Stimulated activated CD4-positive, alpha-beta T cell treated with anti-CD3 and anti-CD28 coated beads, Interleukin-1b, Interleukin-23, amount 100 ng/mL, for 1 hour (primary cell): Measurements from ENCODE around the gene BRMS1L.

Experiments
- DNase-seq, 2 donors: peaks; one replicate each; pipeline ENCODE4 v3.0.0-alpha.2; 2020; ENCODE audit warnings: low read depth in 2 of 2

Gene BRMS1L

GRCh38 chr14:35865611-35866324 lies 39.6 kb downstream of the BRMS1L start:
- no peak for DNase-seq

GRCh38 chr14:35866595-35867279 lies 40.6 kb downstream of the BRMS1L start:
- DNase-seq, result no peak

DNA sequence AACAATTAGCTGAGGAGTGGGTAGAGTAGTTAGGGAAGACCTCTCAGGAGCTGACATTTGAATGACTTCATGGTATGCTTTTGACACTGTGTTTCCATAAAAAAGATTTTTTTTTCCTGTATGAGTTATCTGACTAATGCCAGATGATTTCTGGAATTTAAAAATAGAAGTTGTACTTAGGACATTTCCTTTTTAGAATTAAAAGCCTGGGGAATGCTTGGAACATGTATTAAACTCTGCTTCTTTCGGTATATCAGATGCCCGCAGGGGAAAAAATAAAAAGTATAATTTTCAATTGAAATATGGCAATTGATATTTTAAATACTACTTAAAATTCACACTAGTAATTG lies 41.1 kb downstream of the BRMS1L start:
- DNase-seq, result no peak

GRCh38 chr14:35875296-35875695 lies 49.2 kb downstream of the BRMS1L start:
- no peak for DNase-seq

- no peak for DNase-seq
Observed at GRCh38 chr14:35877276-35877675, 51.1 kb downstream of the BRMS1L start.

DNA sequence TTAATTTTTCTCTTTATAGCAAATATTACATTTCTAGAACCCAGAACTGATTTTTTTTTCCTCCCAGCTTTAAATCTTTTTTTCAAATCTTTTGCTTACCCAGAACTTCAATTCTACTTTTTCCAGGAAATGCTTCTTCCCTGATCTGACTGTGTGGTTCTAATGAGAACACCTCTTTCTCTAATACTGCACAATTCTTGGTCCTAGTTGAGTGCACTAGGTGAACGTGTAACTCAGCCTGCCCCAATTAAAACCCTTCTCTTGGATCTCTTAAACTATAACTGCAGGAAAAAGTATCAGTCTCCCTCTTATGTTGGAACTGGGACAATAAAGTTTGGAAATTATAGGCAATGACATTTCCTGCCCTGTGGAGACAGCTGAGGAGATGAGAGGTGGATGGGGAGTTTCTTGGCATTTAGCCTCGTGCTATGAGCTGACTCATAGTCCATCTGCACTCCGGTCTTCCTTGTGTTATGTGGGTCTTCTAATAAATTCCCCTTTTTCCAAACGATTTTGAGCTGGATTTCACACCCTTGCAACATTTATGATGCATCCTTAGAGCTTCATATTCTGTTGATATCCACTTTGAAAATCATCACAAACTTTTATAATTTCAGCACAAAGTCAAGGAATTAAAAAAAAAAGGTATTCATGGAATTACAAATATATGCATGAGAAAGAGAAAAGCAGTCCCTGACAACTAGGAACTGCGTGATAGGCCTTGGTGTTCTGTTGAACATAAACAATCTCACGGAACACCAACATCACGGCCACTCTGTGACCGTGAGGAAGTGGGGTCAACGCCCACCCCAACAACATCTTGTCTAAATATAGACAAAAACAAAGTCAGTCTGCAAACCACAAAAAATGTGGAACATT lies 52.4 kb downstream of the BRMS1L start:
- no peak for DNase-seq

- DNase-seq, result no peak
Observed at GRCh38 chr14:35879151-35879648, 53.1 kb downstream of the BRMS1L start.

- no peak for DNase-seq
Observed at GRCh38 chr14:35879654-35880249, 53.6 kb downstream of the BRMS1L start.

DNA sequence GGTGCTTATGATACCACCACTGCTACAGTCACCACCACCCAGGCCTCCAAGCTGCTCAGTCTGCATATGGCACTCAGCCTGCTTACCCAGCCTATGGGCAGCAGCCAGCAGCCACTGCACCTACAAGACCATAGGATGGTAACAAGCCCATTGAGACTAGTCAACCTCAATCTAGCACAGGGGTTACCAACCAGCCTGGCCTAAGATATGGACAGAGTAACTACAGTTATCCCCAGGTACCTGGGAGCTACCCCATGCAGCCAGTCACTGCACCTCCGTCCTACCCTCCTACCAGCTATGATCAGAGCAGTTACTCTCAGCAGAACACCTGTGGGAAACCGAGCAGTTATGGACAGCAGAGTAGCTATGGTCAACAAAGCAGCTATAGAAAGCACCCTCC lies 55.1 kb downstream of the BRMS1L start:
- DNase-seq, result no peak

DNA sequence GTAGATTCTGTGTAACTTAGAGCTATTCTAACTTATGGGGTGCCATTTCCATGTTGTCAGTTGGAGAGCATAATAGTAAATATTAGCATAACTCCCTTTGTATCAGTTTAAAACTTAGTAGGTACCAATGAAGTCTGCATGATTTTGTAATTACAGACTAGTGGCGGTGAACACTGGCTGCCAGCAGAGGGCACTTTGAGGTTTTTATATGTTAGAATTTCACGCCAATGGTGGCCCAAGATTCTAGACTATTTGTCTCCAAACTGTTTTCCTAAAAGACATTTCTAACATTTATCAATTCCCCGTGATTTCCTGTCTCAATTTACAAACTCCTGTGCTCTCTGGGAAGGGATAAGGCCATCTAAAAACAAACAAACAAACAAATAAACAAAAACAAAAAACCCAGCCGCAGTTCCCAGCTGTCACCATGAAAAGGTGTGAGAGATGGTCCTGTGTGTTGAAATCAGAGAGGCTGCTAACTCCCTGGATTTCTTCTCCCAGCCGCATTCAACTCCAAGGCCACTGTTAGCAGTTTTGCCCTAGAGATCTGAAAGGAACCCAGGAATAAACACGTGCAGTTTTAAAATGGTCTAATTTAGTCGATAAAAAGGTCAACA lies 57.6 kb downstream of the BRMS1L start:
- no peak for DNase-seq

DNA sequence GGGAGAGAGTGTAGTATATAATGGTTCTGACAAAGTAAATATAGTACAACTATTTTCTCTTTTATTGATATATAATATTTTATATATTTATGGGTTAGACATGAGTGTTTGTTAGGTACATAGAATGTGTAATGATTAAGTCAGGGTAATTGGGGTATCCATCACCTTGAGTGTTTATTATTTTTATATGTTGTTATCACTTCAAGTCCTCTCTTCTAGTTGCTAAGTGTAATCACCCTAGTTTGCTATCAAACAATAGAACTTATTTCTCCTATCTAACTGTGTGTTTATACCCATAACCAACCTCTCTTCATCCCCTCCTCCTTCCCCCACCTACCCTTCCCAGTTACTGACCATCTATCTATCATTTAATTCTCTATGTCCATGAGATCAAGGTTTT lies 64.2 kb downstream of the BRMS1L start:
- DNase-seq, result no peak

DNA sequence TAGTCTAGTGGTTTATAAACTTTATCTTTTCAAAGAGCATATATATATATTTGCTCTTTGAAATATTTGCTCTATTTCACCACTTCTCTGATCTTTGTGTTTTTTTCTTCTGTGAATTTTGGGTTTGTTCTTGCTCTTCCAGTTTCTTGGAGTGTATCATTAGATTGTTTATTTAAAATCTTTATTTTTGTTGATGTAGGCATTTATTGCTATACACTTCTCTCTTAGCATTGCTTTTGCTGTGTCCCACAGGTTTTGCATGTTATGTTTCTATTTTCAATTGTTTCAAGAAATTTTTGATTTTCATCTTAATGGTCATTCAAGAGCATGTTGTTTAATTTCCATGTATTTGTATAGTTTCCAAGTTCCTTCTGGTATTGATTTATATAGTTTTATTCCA lies 69.1 kb downstream of the BRMS1L start:
- no peak for DNase-seq

- no peak for DNase-seq
Observed at GRCh38 chr14:35897616-35898111, 71.5 kb downstream of the BRMS1L start.

DNA sequence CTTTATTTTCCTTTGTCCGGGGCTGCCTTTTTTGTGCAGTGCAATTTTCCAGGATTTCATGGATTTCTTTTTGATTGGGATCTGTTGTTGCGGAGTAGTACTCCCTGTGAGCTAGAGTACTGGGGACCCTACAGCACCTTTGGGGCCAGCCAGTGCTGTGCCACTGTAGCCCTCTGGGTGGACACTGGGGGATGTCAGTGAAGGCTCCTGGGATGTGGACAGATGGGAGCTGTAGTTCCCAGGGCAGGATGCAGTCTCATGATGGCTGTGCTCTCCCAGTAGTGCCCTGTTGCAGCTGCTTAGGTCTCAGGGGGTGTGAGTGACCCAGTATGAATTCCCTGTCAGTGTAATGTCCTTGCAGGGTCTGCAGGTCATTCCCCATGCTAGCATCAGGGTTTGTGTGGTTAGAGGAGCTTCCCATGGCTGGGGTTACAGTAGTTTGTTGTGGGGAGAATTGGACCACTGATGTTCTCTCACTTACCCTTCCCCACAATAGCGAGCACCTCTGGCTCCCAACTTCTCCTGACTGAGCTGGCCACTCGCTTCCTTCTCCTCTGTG lies 72.2 kb downstream of the BRMS1L start:
- DNase-seq, result no peak

DNA sequence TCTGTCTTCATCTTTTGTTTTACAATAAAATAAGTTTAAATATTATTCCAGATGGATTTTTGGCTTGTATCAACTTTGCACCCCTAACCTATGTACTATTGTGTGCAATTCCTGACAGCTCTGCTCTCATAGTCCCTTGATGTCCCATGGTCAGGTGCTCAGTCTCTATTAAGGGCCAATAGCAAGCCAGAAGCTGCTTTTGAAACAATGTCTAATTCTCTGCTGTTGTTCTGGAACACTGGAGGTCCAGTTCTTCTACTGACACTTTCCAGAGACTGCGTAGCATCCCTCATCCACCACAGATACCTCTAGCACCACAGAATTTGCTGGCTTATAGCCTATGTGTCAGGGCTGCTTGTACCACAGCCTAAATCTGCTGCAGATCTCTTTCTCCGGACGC lies 74.6 kb downstream of the BRMS1L start:
- DNase-seq, result no peak

DNA sequence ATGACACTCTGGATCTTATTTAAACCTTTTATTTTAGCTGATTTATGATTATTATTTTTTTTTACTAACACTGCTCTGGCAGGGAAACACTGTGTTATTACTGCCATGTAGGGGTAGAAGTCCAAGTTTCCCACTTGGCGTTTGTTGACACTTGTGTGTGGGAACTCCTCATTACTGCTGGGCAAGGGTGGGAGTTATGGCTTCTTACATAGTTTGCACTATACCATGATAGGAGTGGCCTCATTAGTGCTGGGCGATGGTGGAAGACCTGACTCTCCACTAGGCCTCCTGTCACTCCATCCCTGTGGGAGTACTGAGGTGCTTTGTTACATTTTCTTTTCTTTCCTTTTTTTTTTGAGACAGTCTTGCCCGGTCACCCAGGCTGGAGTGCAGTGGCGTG lies 83.5 kb downstream of the BRMS1L start:
- DNase-seq, result no peak

DNA sequence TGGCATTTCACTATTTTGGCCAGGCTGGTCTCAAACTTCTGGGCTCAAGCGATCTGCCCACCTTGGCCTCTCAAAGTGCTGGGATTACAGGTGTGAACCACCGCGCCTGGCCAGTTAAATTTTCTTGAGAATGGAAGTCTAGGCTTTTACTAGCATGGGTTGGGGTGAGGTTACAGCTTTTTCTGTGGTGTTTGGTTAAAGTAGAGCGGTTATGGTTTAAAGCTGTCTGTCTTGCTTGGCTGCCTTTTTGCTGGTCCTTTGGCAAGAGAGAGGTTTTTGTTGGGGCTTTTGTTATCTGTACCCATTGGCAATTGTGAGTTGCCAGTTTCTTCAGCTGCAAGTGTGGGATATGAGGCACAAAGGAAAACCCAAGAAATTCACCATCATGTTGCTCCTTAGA lies 84.1 kb downstream of the BRMS1L start:
- no peak for DNase-seq

- DNase-seq, result no peak
Observed at GRCh38 chr14:35911097-35911496, 85.0 kb downstream of the BRMS1L start.

DNA sequence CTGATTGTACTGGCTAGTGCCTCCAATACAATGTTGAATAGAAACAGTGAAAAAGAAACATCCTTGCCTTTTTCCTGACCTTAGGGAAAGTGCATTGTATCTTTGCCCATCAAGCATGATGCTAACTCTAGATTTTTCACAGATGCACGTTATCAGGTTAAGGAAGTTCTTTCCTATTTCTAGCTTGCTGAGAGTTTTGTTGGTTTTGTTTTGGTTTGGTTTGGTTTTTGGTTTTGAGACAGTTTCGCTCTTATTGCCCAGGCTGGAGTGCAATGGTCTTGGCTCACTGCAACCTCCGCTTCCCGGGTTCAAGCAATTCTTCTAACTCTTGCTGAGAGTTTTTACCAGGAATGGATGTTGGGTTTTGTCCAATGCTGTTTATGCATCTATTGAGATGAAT lies 89.0 kb downstream of the BRMS1L start:
- no peak for DNase-seq

- no peak for DNase-seq
Observed at GRCh38 chr14:35915775-35916174, 89.6 kb downstream of the BRMS1L start.
